Fibroblast of skin of abdomen (primary cell): Measurements from ENCODE around the gene HIGD1B. TPM values are rescaled to one million over a fixed set of nuclear protein-coding genes. Genes with fewer than 3 reads are reported as not detected.
"Not testable (repeated sequence)": the region's sequence is repeated elsewhere in the genome, so short reads cannot be mapped to it uniquely, and the experiment has no call there.

Experiments
- DNase-seq: peaks from one replicate; pipeline ENCODE4 v3.0.0-alpha.2; 2013
- polyA plus RNA-seq, 2 experiments: library from polyadenylated mRNA; unstranded; fragments of 120-200 nt; gene quantifications; one replicate each; pipeline ENCODE4 v1.2.1, GENCODE V29; 2013; ENCODE audit not compliant: insufficient read length in 2 of 2

The HIGD1B gene
- polyA plus RNA-seq (2013, experiment 1 of 2; ENCODE audit: insufficient read length): 0.35 TPM
- 0.24 TPM for polyA plus RNA-seq (2013, experiment 2 of 2; ENCODE audit: insufficient read length)

DNA sequence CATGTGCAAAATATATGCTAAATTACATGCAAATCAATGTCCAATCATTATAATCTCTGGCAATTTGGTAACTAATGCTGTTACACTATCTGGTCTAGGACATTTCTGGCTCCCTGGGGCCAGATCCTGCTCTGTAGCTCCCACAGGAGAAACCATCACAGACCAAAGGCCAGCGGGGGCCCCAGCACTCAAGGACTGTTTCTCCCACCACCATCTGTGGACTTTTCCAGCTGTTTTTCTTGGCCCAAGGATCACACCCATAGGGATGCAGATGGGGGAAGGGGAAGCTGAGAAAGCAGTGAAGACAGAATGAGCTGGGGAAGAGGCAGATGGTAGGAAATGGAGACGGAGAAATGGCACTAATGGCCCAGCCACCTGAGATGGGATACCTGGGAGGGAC is at the start of gene HIGD1B:
Gene HIGD1B (plus strand): TSS at position 298 of the 400 bp plus-strand sequence. CDS start 270 bp downstream, outside the sequence.
- no peak for DNase-seq

DNA sequence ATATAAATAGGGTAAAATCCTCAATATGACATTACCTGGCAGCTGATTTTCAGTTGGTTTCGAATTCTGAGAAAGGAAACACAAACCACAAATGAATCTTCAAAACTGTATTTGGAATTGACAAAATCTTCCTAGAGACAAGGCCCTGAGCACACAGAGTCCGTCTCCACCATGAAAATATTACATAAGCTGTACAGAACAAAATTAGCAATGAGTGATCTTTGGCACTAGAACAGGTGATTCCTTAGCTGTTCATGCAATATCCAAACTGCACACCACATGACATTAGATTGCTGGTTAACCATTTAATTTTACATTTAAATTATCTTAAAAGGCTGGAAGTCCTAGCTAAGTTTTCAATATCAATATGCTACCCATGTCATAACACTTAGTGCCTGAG is 49.3 kb upstream of the HIGD1B start:
- DNase-seq: no peak

DNA sequence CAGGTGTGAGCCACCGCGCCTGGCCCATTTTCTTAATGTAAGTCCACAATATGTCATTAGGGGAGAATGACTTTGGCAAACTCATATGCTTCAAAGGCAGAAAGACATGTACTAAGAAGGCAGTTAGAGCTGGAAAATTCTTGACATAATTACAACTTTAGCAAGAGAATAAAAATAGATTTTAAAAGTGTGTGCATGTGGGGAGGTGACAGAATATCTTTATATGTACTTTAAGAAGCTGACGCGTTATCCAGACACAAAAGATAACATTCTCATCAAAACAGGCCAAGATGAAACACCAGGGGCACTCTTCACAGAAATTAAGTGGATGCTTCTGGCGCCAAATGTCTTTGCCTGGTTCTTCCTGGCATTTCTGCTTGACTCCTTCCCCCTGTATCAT is 45.8 kb upstream of the HIGD1B start:
- no peak for DNase-seq

DNA sequence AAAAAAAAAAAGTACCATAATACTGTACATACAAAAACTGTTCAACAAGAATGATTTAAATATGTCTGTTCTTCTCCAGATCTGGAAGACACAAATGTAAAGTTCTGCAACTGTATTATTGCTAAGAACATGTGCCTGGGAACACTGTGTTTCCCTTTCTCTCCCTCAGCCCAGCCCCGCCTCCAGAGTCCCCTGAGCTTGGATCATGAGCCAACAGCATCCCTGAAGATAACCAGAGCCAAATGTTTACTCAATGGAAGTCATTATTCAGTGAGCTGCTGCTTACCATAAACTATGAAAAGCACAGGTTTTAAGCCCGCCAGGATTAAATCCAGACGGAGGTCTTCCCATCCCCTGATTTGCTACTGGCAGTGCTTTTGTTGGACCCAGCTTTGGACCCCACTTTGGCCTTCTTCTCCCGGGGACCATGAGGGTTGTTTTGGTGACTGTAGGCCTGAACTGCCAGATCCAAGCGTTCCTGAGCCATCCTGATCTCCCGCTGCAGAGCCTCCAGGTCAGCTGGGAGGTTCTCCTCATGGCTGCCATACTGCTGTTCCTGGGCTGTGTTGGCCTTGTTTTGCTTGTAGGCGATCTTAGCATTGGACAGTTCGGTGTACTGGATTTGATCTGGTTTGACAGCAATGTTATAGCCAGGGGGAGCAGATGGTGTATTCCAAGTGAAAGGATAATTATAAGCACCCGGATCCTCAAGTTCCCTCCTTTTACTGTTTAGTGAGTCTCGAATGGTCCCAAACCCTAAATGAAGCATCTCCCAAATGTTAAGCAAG is 43.2 kb upstream of the HIGD1B start:
- no peak for DNase-seq

DNA sequence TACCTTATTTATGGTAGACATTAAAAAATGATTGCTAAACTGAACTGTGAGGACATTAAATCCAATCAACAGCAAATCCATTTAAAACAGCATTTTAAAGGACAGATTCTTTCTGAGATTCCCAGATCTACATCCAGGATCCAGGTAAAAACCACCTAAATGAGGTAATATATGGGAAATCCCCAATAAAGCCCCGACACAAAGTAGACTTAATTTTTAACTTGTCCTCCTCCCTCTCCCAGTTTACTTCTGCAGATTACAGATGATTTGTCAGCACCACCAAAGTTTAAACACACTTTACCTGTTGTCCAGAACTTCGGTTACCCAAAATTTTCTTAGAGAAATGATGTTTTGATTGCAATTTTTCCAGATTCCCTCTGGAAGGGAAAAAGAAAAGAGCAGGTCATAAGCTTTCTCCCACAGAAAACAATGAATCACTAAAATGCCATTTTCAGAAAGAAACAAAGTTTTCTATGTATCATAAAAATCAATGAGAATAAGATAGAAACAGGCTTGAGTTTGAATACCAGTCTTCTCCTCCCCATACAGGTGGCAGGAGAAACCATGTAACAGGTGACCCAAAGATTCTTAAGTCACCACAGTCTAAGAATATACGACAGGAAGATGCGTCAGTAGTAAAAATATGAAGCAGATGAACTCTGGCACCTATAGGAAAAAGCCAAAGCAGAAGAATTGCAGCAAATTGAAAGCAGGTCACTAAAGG is 40.4 kb upstream of the HIGD1B start:
- no peak for DNase-seq

DNA sequence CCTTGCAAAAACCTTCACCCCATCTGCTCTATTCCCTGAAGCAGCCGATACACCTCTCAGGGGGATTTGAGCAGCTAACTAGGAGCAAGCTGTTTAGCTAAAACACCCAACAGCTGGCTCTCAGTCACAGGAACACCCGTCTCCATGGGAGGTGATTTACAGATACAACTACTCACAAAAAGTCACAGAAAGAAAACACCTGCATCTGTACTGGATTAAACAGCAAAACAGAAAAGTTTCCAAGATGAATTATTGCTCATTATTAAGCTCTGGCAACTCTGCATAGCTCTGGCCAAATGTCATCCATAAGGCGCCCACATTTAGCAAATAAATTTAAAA is 39.9 kb upstream of the HIGD1B start:
- DNase-seq: peak; percentile 61

DNA sequence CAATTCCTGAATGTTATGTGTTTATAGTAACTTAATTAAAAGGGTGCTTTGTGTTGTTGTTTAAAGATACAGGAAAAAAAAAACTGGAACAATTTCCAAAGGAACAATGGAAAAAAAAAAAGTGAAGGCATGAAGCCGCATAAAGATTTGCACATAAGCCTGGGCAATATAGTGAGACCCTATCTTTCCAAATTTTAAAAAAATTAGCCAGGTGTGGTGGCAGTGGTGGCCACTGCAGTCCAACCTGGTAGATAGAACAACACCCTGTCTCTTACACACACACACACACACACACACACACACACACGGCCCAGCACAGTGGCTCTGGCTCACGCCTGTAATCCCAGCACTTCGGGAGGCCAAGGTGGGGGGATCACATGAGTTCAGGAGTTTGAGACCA is 39.5 kb upstream of the HIGD1B start:
- DNase-seq: no peak

DNA sequence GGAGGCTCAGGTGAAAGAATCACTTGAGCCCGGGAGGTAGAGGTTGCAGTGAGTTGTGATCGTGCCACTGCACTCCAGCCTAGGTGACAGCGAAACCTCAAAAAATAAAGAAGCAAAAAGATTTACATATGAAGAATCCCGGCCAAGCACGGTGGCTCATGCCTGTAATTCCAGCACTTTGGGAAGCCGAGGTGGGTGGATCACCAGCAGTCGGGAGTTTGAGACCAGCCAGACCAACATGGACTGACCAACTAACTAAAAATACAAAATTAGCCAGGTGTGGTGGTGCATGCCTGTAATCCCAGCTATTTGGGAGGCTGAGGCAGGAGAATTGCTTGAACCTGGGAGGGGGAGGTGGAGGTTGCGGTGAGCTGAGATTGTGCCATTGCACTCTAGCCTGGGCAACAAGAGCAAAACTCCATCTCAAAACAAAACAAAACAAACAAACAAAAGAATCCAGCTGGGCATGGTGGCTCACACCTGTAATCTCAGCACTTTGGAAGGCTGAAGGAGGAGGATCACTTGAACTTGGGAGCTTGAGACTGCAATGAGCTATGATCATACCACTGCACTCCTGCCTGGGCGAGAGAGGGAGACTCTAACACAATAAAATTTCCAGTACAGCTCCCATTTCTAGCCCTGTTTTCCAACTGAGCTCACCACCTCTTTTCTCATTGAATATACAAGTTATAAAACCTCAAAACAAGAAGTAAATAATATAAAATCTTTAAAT is 38.9 kb upstream of the HIGD1B start:
- not testable (repeated sequence) for DNase-seq

DNA sequence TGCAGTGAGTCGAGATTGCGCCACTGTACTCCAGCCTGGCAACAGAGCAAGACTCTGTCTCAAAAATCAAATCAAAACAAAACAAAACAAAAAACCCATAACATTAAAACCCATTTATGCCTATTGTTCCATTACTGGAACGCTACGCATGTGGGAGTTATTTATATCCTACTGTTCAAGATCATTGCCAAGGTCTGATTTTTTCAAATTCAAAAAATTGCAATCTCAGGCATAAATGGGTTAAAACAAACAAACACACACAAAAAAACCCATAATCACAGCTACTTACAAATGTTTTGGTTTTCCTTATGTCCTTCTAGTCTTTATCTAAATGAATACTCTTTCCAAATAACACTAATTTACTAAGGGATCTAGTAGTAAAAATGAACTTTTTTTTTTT is 35.4 kb upstream of the HIGD1B start:
- no peak for DNase-seq

DNA sequence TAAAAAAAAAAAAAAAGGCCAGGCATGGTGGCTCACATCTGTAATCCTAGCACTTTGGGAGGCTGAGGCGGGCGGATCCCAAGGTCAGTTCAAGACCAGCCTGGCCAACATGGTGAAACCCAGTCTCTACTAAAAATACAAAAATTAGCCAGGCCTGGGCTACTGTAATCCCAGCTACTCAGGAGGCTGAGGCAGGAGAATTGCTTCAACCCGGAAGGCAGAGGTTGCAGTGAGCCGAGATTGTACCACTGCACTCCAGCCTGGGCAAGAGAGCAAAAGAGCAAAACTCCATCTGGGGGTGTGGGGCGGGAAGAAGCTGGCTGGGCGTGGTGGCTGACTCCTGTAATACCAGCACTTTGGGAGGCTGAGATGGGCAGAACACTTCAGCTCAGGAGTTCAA is 29.2 kb upstream of the HIGD1B start:
- DNase-seq: not testable (repeated sequence)

DNA sequence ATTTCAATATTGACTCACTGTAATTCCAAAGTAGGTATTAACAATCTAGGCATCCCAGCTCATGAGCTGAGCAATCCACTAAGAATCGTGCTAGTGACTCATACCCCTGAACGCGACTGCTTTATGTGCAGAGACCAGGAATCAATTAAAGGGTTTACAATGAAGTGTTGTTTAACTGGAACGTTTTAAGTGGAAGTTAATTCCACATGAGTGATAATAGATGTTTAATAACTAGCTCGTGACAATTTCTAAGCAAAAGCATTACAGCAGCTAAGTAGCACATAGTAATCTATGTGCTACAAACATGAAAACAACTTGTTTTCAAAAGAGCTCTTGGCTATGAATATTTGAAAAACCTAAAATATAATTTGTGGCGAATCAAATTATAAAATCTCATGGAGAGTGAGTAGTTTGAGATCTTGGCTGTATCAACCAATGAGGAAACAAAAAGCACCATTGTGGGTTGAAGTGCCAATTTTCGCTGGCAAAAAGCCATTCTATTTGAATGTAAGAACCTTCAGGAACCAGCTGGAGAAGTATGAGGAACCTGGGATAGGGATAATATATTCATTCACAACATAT is 27.0 kb upstream of the HIGD1B start:
- DNase-seq: peak; percentile 95

DNA sequence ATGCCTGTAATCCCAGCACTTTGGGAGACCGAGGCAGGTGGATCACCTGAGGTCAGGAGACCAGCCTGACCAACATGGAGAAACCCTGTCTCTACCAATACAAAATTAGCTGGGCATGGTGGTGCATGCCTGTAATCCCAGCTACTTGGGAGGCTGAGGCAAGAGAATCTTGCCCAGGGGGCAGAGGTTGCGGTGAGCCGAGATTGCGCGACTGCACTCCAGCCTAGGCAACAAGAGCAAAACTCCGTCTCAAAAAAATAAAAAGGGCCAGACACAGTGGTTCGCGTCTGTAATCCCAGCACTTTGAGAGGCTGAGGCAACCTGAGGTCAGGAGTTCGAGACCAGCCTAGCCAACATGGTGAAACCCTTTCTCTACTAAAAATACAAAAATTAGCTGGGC is 22.4 kb upstream of the HIGD1B start:
- DNase-seq: not testable (repeated sequence)

DNA sequence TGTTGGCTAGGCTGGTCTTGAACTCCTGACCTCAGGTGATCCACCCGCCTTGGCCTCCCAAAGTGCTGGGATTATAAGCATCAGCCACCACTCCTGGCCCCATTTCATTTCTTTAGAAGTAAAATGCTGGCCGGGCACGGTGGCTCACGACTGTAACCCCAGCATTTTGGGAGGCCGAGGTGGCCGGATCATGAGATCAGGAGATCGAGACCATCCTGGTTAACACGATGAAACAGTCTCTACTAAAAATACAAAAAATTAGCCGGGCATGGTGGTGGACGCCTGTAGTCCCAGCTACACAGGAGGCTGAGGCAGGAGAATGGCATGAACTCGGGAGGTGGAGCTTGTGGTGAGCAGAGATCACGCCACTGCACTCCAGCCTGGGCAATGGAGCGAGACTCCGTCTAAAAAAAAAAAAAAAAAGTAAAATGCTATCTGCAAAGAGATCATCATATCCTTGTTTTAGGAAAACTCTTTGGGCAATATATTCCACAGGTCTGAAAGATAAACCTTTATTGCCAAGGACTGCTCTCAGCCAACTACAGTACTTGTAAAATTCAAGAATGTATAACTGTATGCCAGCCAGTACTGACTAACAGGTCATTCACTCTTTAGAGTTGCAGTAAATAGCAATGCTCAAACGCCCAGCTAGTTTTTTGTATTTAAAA is 21.4 kb upstream of the HIGD1B start:
- DNase-seq: no peak

DNA sequence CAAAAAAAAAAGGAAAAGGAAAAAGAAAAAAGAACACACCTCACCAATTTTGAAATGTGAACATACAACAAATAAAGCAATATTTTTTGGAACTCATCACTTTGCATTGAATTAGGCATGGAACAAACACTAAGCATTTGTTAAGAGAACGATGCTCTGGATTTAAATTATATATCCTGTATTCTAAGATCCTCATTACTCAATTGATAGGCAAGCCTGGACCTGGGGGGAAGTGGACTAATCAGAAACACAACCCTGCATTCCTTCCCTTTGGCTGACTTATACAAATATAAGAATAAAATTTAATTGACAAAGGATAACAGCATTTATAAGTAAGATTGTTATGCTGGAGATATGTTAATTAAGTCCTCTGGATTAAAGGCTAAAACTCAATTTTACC is 19.8 kb upstream of the HIGD1B start:
- DNase-seq: peak; percentile 29

DNA sequence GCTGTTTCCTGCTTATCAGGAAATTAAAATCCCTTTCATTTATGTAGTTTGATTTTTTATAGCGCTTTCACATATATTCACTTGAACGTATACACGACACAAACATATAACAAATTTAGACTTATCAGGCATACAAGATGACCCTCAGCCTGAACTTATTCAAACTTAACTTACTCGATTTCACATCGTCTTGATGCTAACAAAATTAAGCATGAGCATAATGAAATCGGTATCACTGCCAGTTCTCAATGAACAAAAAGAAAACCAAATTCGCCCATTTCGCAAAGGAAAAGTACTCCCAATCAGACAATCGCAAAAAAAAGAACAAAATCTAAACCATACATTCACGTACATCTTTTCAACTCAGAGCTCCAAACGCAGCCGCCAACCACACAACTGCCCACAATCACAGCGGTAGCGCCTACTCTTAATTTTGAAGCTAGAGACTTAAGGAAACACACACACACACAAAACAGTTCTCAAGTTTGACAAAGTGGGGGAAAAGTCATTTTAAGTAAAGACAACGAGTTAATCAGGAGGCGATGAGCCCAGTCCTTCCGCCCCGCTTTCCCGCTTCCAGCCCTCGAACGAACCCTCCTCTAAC is 18.7 kb upstream of the HIGD1B start:
- DNase-seq: no peak

DNA sequence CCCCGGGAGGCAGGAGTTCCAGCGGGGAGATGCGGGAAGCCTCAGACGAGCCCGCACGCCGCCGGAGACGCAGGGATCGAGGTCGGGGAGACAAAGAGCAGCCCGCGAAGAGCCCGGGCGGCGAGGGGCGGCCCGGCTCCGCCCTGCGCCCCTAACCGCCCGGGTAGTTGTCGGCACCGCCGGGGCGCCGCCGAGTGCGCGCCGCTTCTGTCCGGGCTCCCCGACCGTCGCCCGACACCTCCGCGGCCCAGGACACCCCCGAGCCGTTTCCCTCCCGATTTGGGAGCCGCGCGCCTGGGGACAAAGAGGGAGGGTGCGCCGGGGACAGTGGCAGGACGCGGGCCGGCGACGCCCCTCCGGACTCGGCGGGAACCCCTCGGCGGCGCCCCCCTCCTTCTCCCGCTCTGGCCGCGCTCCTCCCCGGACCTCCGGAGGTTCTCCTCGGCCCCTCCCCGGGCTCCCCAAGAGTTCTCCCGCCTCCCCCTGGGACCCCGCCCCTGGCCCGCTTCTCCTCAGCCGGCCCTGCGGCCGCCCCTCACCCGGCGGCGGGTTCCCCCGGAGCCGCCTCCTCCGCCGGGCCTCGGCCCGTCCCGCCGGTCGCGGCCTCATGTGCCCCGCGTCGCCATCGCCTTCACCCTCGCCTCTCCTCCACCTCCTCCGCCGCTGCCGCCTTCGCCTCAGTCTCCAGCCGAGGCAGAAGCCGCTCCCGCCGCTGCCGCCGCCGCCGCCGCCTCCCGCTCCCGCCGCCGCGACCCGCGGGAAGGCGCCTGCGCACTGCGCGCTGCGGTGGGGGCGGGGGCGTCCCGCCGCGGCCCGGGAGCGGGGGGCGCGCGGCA is 17.9 kb upstream of the HIGD1B start, which contains the start of gene GJC1:
Gene GJC1 (minus strand): TSS at position 765 of the 836 bp plus-strand sequence. CDS start 24,470 bp downstream, outside the sequence.
- peak; percentile 62 for DNase-seq

DNA sequence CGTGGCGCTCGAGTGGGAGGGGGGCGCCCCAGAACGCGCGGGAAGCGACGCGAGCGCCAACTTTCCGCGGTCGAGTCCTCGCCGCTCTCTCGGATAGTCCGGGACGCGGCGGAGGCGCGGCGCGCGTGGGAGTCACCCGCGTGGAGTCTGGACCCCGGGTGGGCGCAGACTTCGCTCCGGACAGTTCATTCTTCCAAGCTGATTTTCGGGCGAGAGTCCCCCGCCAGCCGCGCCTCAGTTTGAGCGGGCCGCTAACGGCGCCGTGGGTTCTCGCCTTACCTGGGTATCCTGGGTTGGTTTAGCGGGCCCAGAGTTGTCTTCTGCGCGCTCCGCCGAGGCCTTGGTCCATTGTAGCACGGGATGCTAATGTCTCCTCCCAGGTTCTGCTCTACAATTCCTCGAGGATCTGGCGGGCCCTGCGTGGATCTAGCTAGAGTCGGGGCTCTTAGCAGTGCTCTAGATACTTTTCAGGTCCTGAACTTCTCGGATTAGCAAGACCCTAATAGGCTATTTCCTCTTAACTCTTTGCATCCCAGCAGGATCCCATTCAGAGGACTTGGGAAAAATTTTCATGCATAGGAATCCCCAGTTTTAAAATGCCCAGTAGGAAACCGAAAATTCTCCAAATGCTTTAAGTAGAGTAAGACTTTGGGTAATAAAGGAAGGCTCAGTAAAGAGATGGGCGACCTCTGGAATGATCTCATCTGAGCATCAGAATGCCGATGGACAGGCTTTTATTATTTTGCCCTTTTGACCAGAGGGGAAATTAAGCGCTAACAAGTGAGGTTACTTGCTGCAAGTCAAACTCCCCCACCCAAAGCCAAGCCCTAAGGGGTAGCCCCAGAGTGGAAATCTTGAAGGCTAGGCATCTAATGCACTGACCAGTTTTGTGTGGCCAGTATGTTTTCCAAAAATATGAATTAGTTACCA is 17.1 kb upstream of the HIGD1B start:
- DNase-seq: peak; percentile 24

DNA sequence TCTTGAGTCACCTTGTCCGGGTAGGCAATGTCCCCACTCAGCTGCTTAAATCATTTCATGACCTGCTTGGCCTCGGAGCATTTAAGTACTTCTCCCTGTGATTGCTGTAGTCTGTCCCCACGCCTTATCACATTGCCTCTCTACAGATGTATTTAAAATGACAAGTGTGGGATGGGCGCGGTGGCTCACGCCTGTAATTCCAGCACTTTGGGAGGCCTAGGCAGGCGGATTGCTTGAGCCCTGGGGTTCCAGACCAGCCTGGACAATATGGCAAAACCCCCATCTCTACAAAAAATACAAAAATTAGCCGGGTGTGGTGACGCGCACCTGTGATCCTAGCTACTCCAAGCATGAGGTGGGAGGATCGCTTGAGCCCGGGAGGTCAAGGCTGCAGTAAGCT is 16.3 kb upstream of the HIGD1B start:
- no peak for DNase-seq

DNA sequence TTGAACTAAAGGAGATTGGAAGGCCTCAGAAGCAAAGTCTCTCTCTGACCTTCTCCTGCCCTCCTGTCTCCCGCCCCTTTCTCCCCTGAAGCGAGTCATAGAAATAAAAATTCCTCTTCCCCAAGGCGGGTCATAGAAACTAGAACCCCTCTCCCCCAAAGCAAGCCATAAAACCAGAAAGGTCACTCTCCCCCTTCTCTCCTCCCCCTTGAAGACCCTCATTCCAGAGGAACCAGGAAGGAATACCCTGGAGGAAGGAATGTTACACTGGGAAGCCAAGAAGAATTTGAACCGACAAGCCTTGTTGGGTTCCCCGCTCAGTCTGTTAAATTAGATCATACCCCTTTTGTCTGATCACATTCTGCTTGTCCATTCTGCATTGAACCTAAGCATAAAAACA is 14.9 kb upstream of the HIGD1B start:
- peak; percentile 15 for DNase-seq

DNA sequence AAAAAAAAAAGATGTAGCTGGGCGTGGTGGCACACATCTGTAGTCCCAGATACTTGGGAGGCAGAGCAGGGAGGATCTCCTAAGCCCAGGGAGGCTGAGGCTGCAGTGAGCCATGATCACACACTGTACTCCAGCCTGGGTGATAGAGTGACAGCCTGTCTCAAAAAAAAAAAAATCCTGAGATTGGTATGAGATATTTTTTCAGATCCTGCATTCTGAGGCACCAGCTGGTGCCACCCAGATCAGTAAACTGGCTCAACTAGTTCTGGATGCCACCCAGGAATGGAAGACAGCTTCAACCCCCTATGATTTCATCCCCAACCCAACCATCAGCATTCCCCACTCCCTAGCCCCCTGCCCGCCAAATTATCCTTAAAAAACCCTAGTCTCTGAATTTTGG is 10.5 kb upstream of the HIGD1B start:
- DNase-seq: no peak
